DOHH2 (cell line): ENCODE measurements around the gene SGF29.

Source experiments
- H3F3A ChIP-seq: fragments of 200-600 bp; sonication (generic), shearing (Covaris generic); 2 replicates; pipeline ENCODE4 v1.6.0; 2016; ENCODE audit warnings: antibody characterized with exemption, mild to moderate bottlenecking; ENCODE audit not compliant: control insufficient read depth, insufficient read depth
- H3K27ac ChIP-seq: fragments of 200-600 bp; sonication (generic); 2 replicates; pipeline ENCODE4 v1.5.1; 2014; ENCODE audit warnings: low read depth, mild to moderate bottlenecking, low read length, moderate library complexity
- H3K27me3 ChIP-seq: fragments of 200-600 bp; sonication (generic); 2 replicates; pipeline ENCODE4 v1.6.1; 2014; ENCODE audit warnings: mild to moderate bottlenecking, low read length, mixed read lengths; ENCODE audit not compliant: control insufficient read depth
- H3K36me3 ChIP-seq: fragments of 200-600 bp; sonication (generic); 2 replicates; pipeline ENCODE4 v1.6.1; 2014; ENCODE audit warnings: mild to moderate bottlenecking, low read length, moderate library complexity, mixed read lengths; ENCODE audit not compliant: control insufficient read depth
- H3K4me1 ChIP-seq: fragments of 200-600 bp; sonication (generic); 2 replicates; pipeline ENCODE4 v1.6.1; 2014; ENCODE audit warnings: mild to moderate bottlenecking, low read length, mixed read lengths; ENCODE audit not compliant: control insufficient read depth
- H3K4me2 ChIP-seq: fragments of 200-600 bp; sonication (generic); 2 replicates; pipeline ENCODE4 v1.6.0; 2014; ENCODE audit warnings: mild to moderate bottlenecking, low read length, moderate library complexity
- H3K4me3 ChIP-seq: fragments of 200-600 bp; sonication (generic); 2 replicates; pipeline ENCODE4 v1.5.1; 2014; ENCODE audit warnings: mild to moderate bottlenecking, low read length, mixed read lengths
- H3K79me2 ChIP-seq: fragments of 200-600 bp; sonication (generic); 2 replicates; pipeline ENCODE4 v1.6.1; 2014; ENCODE audit warnings: mild to moderate bottlenecking, low read length, mixed read lengths; ENCODE audit not compliant: control insufficient read depth
- H3K9me2 ChIP-seq: fragments of 200-600 bp; sonication (generic); replicated peaks from 2 replicates; pipeline ENCODE4 v1.6.1; 2014; ENCODE audit warnings: mild to moderate bottlenecking, low read length, mixed read lengths; ENCODE audit not compliant: control insufficient read depth
- H3K9me3 ChIP-seq: fragments of 200-600 bp; sonication (generic); 2 replicates; pipeline ENCODE4 v1.6.1; 2014; ENCODE audit warnings: antibody characterized with exemption, low read length, mixed read lengths; ENCODE audit not compliant: control insufficient read depth, insufficient read depth
- H4K20me1 ChIP-seq: fragments of 200-600 bp; sonication (generic); 2 replicates; pipeline ENCODE4 v1.6.0; 2014; ENCODE audit warnings: low read depth, mild to moderate bottlenecking, antibody characterized with exemption, low read length, moderate library complexity; ENCODE audit not compliant: control insufficient read depth, insufficient read depth
- EZH2phosphoT487 ChIP-seq: fragments of 200-600 bp; sonication (generic); IDR thresholded peaks from 2 replicates; pipeline ENCODE4 v1.6.1; 2017; ENCODE audit warnings: borderline replicate concordance, mild to moderate bottlenecking, antibody characterized with exemption, low read length, moderate library complexity, mixed read lengths
- TF ChIP-seq, protein P1 (sequence below): fragments of 200-600 bp; sonication (generic); IDR thresholded peaks from one replicate; pipeline ENCODE4 v1.5.1; 2014; ENCODE audit warnings: antibody characterized with exemption, mild to moderate bottlenecking, low read depth, low read length; ENCODE audit not compliant: poor library complexity, severe bottlenecking

Gene SGF29

DNA sequence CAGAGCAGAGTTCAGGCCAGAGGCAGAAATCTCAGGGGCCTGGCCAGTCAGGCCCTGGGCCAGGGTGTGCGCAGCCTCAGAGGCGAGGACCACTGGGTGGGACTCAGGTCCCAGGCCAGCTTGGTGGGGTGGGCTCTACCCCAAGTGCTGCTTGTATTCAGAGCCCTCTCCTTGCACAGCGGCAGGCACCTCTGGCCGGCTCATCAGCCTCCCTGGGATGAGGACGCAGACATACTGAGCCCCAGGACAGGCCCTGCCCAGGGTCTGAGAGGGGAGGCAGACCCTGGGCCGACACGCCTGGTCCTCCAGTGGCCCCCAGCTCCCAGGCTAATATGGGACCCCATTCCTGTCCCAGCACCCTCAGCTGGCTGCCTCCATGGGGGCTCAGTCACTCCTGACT lies 39.5 kb upstream of the SGF29 start:
- no peaks in the 10 kb centered on the region for H3K36me3 ChIP-seq
- no peaks in the 10 kb centered on the region for H3F3A ChIP-seq
- H4K20me1 ChIP-seq = no peaks in the 10 kb centered on the region
- no peak overlapping the region for H3K4me2 ChIP-seq
- H3K79me2 ChIP-seq = no peaks in the 10 kb centered on the region
- H3K9me2 ChIP-seq = no peaks in the 10 kb centered on the region
- no peak for TF ChIP-seq EZH2phosphoT487
- TF ChIP-seq, protein P1, sequence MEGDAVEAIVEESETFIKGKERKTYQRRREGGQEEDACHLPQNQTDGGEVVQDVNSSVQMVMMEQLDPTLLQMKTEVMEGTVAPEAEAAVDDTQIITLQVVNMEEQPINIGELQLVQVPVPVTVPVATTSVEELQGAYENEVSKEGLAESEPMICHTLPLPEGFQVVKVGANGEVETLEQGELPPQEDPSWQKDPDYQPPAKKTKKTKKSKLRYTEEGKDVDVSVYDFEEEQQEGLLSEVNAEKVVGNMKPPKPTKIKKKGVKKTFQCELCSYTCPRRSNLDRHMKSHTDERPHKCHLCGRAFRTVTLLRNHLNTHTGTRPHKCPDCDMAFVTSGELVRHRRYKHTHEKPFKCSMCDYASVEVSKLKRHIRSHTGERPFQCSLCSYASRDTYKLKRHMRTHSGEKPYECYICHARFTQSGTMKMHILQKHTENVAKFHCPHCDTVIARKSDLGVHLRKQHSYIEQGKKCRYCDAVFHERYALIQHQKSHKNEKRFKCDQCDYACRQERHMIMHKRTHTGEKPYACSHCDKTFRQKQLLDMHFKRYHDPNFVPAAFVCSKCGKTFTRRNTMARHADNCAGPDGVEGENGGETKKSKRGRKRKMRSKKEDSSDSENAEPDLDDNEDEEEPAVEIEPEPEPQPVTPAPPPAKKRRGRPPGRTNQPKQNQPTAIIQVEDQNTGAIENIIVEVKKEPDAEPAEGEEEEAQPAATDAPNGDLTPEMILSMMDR = no peak
- H3K27ac ChIP-seq = no peak overlapping the region
- H3K9me3 ChIP-seq = no peaks in the 10 kb centered on the region
- no peak overlapping the region for H3K4me3 ChIP-seq
- peaks cover 9% of the 10 kb centered on the region for H3K4me1 ChIP-seq
- H3K27me3 ChIP-seq = peaks cover 7% of the 10 kb centered on the region; the same call in 1 of the 2 replicates

DNA sequence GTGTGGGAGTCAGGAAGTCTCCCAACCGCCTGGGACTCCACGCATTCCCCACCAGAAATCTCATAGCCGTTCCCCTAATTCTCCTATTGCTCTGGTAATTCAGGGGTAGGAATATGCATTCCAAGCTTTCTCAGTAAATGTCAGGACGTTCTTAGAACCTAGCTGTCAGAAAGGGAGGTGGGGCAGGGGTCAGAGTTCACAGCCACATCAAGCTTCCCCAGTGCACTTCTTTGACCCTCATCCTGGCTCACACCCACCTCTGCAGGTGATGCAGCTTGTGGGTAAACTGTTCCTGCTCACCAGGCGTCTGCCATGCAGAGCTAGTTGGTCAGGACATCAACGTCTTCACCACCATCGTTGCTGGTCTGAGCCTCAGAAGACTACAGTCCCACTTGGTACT lies 33.0 kb upstream of the SGF29 start:
- TF ChIP-seq EZH2phosphoT487 = no peak
- TF ChIP-seq, protein P1 = no peak
- no peak overlapping the region for H3K4me2 ChIP-seq
- no peaks in the 10 kb centered on the region for H3F3A ChIP-seq
- H3K79me2 ChIP-seq = no peaks in the 10 kb centered on the region
- no peaks in the 10 kb centered on the region for H3K9me2 ChIP-seq
- H3K36me3 ChIP-seq = no peaks in the 10 kb centered on the region
- H3K9me3 ChIP-seq = no peaks in the 10 kb centered on the region
- no peaks in the 10 kb centered on the region for H4K20me1 ChIP-seq
- no peak overlapping the region for H3K27ac ChIP-seq
- H3K27me3 ChIP-seq = peaks cover 16% of the 10 kb centered on the region
- H3K4me3 ChIP-seq = no peak overlapping the region
- peaks cover 29% of the 10 kb centered on the region for H3K4me1 ChIP-seq

DNA sequence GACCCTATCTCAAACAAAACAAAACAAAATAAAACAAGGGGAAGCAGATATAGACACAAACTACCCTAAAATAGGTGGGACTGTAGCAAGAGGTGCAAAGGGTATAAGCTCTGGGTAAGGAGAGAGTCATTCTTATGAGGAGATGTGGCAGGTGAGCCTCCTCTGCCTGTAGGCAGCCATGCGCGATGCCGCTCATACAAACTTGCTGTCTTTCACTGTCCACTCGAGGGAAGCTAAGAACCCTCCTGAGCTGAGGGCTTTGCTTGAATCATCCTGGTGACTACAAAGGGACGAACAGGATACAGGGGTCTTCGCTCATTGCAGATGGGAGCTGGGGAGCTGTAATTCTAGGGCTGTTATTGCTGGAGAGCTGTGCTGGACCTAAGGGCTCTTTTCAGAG lies 32.3 kb upstream of the SGF29 start:
- Histone ChIP-seq H3F3A (no peaks in the 10 kb centered on the region), H3K79me2 (no peaks in the 10 kb centered on the region), H3K36me3 (no peaks in the 10 kb centered on the region), H3K4me2 (no peak overlapping the region), H3K27me3 (peaks cover 20% of the 10 kb centered on the region), H4K20me1 (no peaks in the 10 kb centered on the region), H3K9me2 (no peaks in the 10 kb centered on the region), H3K9me3 (no peaks in the 10 kb centered on the region), H3K27ac (no peak overlapping the region), H3K4me3 (no peak overlapping the region), H3K4me1 (peaks cover 29% of the 10 kb centered on the region)
- TF ChIP-seq, protein P1 = no peak
- TF ChIP-seq EZH2phosphoT487 = no peak

DNA sequence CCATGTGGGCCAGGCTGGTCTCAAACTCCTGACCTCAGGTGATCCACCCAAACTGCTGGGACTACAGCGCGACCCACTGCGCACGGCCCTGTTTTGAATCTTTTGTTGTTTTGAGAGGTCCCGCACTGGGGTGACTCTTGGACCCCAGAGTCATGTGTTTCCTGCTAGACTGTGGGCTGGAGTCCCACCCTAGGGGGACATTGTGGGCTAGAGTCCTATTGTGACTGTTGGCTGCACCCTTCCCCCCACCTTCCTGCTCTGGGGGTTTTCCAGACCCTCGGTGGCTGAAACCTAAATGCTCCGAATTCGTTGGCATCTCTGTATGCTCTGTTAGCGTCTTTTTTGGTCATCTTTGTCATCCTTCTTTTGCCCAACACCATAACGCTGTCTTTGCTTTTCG lies 30.9 kb upstream of the SGF29 start:
- H3K4me2 ChIP-seq = no peak overlapping the region
- no peaks in the 10 kb centered on the region for H3K9me3 ChIP-seq

More for the DNA sequence above, 30.9 kb upstream of the SGF29 start:
- no peak overlapping the region for H3K4me3 ChIP-seq
- TF ChIP-seq, protein P1 = no peak
- no peak for TF ChIP-seq EZH2phosphoT487
- no peak overlapping the region for H3K27ac ChIP-seq
- no peaks in the 10 kb centered on the region for H3F3A ChIP-seq
- peaks cover 22% of the 10 kb centered on the region for H3K4me1 ChIP-seq
- peaks cover 13% of the 10 kb centered on the region for H3K27me3 ChIP-seq
- H3K79me2 ChIP-seq = no peaks in the 10 kb centered on the region
- H4K20me1 ChIP-seq = no peaks in the 10 kb centered on the region
- H3K36me3 ChIP-seq = no peaks in the 10 kb centered on the region
- no peaks in the 10 kb centered on the region for H3K9me2 ChIP-seq
